ENCODE results near the gene PPP1R14C. TPM values are rescaled to one million over a fixed set of nuclear protein-coding genes. Genes with fewer than 3 reads are reported as not detected.

Gene PPP1R14C
- total and polyA plus RNA-seq, 4 donors = 0.18 to 2.8 (median 0.48) TPM

- 87 to 90% methylated on average over 9 of the region's 9 CpGs for WGBS, 2 donors
- Histone ChIP-seq H3K4me1 (ENCODE audit: control insufficient read depth in 1 of 2, insufficient read depth in 2 of 2, low read length in 2 of 2) (no peaks in the 10 kb centered on the region), H3K9me3 (ENCODE audit: control insufficient read depth, low read length) (no peaks in the 10 kb centered on the region), H3K4me3 (ENCODE audit: low read length in 2 of 2) (no peak overlapping the region), H3K27ac (ENCODE audit: low read depth in 1 of 2, low read length in 2 of 2) (no peak overlapping the region), H3K36me3 (ENCODE audit: control insufficient read depth in 1 of 2, insufficient read depth in 2 of 2, low read length in 1 of 2) (no peaks in the 10 kb centered on the region), H3K27me3 (ENCODE audit: control insufficient read depth in 1 of 2, insufficient read depth in 2 of 2, low read length in 1 of 2) (no peaks in the 10 kb centered on the region)
- intact Hi-C loops (cut with DNase I) = no loop called here
- ATAC-seq (ENCODE audit: low FRiP score) (no peak), DNase-seq (no peak)
Observed at GRCh38 chr6:150270330-150271052, 127.6 kb downstream of the PPP1R14C start.

GRCh38 chr6:150271172-150271500 lies 128.3 kb downstream of the PPP1R14C start:
- no peaks in the 10 kb centered on the region for H3K9me3 ChIP-seq (ENCODE audit: control insufficient read depth, low read length)
- H3K27me3 ChIP-seq (ENCODE audit: control insufficient read depth in 1 of 2, insufficient read depth in 2 of 2, low read length in 1 of 2) = no peaks in the 10 kb centered on the region
- H3K4me3 ChIP-seq (ENCODE audit: low read length in 2 of 2) = no peak overlapping the region
- H3K36me3 ChIP-seq (ENCODE audit: control insufficient read depth in 1 of 2, insufficient read depth in 2 of 2, low read length in 1 of 2) = no peaks in the 10 kb centered on the region
- intact Hi-C loops (cut with DNase I) = no loop called here
- H3K4me1 ChIP-seq (ENCODE audit: control insufficient read depth in 1 of 2, insufficient read depth in 2 of 2, low read length in 2 of 2) = no peaks in the 10 kb centered on the region
- ATAC-seq (ENCODE audit: low FRiP score) = no peak
- DNase-seq = no peak
- no peak overlapping the region for H3K27ac ChIP-seq (ENCODE audit: low read depth in 1 of 2, low read length in 2 of 2)
- 99 to 100% methylated on average over 1 of the region's 1 CpG for WGBS, 2 donors

GRCh38 chr6:150271501-150272263 lies 128.8 kb downstream of the PPP1R14C start:
- Histone ChIP-seq H3K36me3 (ENCODE audit: control insufficient read depth in 1 of 2, insufficient read depth in 2 of 2, low read length in 1 of 2) (no peaks in the 10 kb centered on the region), H3K4me1 (ENCODE audit: control insufficient read depth in 1 of 2, insufficient read depth in 2 of 2, low read length in 2 of 2) (no peaks in the 10 kb centered on the region), H3K4me3 (ENCODE audit: low read length in 2 of 2) (no peak overlapping the region), H3K27ac (ENCODE audit: low read depth in 1 of 2, low read length in 2 of 2) (no peak overlapping the region), H3K9me3 (ENCODE audit: control insufficient read depth, low read length) (no peaks in the 10 kb centered on the region), H3K27me3 (ENCODE audit: control insufficient read depth in 1 of 2, insufficient read depth in 2 of 2, low read length in 1 of 2) (no peaks in the 10 kb centered on the region)
- DNase-seq = no peak
- intact Hi-C loops (cut with DNase I) = no loop called here
- 80 to 81% methylated on average over 6 of the region's 6 CpGs for WGBS, 2 donors
- no peak for ATAC-seq (ENCODE audit: low FRiP score)

GRCh38 chr6:150272264-150272975 lies 129.6 kb downstream of the PPP1R14C start:
- no peaks in the 10 kb centered on the region for H3K4me1 ChIP-seq (ENCODE audit: control insufficient read depth in 1 of 2, insufficient read depth in 2 of 2, low read length in 2 of 2)
- no peak for DNase-seq
- ATAC-seq (ENCODE audit: low FRiP score) = no peak
- intact Hi-C loops (cut with DNase I) = no loop called here
- H3K27ac ChIP-seq (ENCODE audit: low read depth in 1 of 2, low read length in 2 of 2) = no peak overlapping the region
- no peaks in the 10 kb centered on the region for H3K9me3 ChIP-seq (ENCODE audit: control insufficient read depth, low read length)
- H3K27me3 ChIP-seq (ENCODE audit: control insufficient read depth in 1 of 2, insufficient read depth in 2 of 2, low read length in 1 of 2) = no peaks in the 10 kb centered on the region
- WGBS, 2 donors = 85 to 90% methylated on average over 7 of the region's 7 CpGs
- no peaks in the 10 kb centered on the region for H3K36me3 ChIP-seq (ENCODE audit: control insufficient read depth in 1 of 2, insufficient read depth in 2 of 2, low read length in 1 of 2)
- H3K4me3 ChIP-seq (ENCODE audit: low read length in 2 of 2) = no peak overlapping the region

GRCh38 chr6:150272976-150273315 lies 130.1 kb downstream of the PPP1R14C start:
- intact Hi-C loops (cut with DNase I) = no loop called here
- no peaks in the 10 kb centered on the region for H3K36me3 ChIP-seq (ENCODE audit: control insufficient read depth in 1 of 2, insufficient read depth in 2 of 2, low read length in 1 of 2)
- H3K27me3 ChIP-seq (ENCODE audit: control insufficient read depth in 1 of 2, insufficient read depth in 2 of 2, low read length in 1 of 2) = no peaks in the 10 kb centered on the region
- 95 to 98% methylated on average over 2 of the region's 2 CpGs for WGBS, 2 donors
- H3K4me3 ChIP-seq (ENCODE audit: low read length in 2 of 2) = no peak overlapping the region
- H3K9me3 ChIP-seq (ENCODE audit: control insufficient read depth, low read length) = no peaks in the 10 kb centered on the region
- no peak overlapping the region for H3K27ac ChIP-seq (ENCODE audit: low read depth in 1 of 2, low read length in 2 of 2)
- no peak for DNase-seq
- ATAC-seq (ENCODE audit: low FRiP score) = no peak
- H3K4me1 ChIP-seq (ENCODE audit: control insufficient read depth in 1 of 2, insufficient read depth in 2 of 2, low read length in 2 of 2) = no peaks in the 10 kb centered on the region

- WGBS, 2 donors = 90 to 93% methylated on average over 15 of the region's 15 CpGs
- ATAC-seq (ENCODE audit: low FRiP score) (no peak), DNase-seq (no peak)
- H3K4me3 ChIP-seq (ENCODE audit: low read length in 2 of 2) = no peak overlapping the region
- no peaks in the 10 kb centered on the region for H3K4me1 ChIP-seq (ENCODE audit: control insufficient read depth in 1 of 2, insufficient read depth in 2 of 2, low read length in 2 of 2)
- intact Hi-C loops (cut with DNase I) = no loop called here
- H3K27ac ChIP-seq (ENCODE audit: low read depth in 1 of 2, low read length in 2 of 2) = no peak overlapping the region
- no peaks in the 10 kb centered on the region for H3K9me3 ChIP-seq (ENCODE audit: control insufficient read depth, low read length)
- H3K36me3 ChIP-seq (ENCODE audit: control insufficient read depth in 1 of 2, insufficient read depth in 2 of 2, low read length in 1 of 2) = no peaks in the 10 kb centered on the region
- H3K27me3 ChIP-seq (ENCODE audit: control insufficient read depth in 1 of 2, insufficient read depth in 2 of 2, low read length in 1 of 2) = no peaks in the 10 kb centered on the region
Observed at GRCh38 chr6:150273457-150274309, 130.8 kb downstream of the PPP1R14C start.

- no peak overlapping the region for H3K27ac ChIP-seq (ENCODE audit: low read depth in 1 of 2, low read length in 2 of 2)
- no peak for DNase-seq
- no peak overlapping the region for H3K4me3 ChIP-seq (ENCODE audit: low read length in 2 of 2)
- no peaks in the 10 kb centered on the region for H3K36me3 ChIP-seq (ENCODE audit: control insufficient read depth in 1 of 2, insufficient read depth in 2 of 2, low read length in 1 of 2)
- intact Hi-C loops (cut with DNase I) = no loop called here
- H3K4me1 ChIP-seq (ENCODE audit: control insufficient read depth in 1 of 2, insufficient read depth in 2 of 2, low read length in 2 of 2) = no peaks in the 10 kb centered on the region
- WGBS, 2 donors = 78 to 86% methylated on average over 5 to 6 of the region's 6 CpGs
- no peaks in the 10 kb centered on the region for H3K27me3 ChIP-seq (ENCODE audit: control insufficient read depth in 1 of 2, insufficient read depth in 2 of 2, low read length in 1 of 2)
- no peaks in the 10 kb centered on the region for H3K9me3 ChIP-seq (ENCODE audit: control insufficient read depth, low read length)
- no peak for ATAC-seq (ENCODE audit: low FRiP score)
Observed at GRCh38 chr6:150275489-150275888, 132.6 kb downstream of the PPP1R14C start.

GRCh38 chr6:150276168-150276936 lies 133.5 kb downstream of the PPP1R14C start:
- H3K27me3 ChIP-seq (ENCODE audit: control insufficient read depth in 1 of 2, insufficient read depth in 2 of 2, low read length in 1 of 2) = no peaks in the 10 kb centered on the region

More at GRCh38 chr6:150276168-150276936, 133.5 kb downstream of the PPP1R14C start:
- Histone ChIP-seq H3K27ac (ENCODE audit: low read depth in 1 of 2, low read length in 2 of 2) (no peak overlapping the region), H3K9me3 (ENCODE audit: control insufficient read depth, low read length) (no peaks in the 10 kb centered on the region), H3K36me3 (ENCODE audit: control insufficient read depth in 1 of 2, insufficient read depth in 2 of 2, low read length in 1 of 2) (no peaks in the 10 kb centered on the region), H3K4me1 (ENCODE audit: control insufficient read depth in 1 of 2, insufficient read depth in 2 of 2, low read length in 2 of 2) (no peaks in the 10 kb centered on the region), H3K4me3 (ENCODE audit: low read length in 2 of 2) (no peak overlapping the region)
- DNase-seq (no peak), ATAC-seq (ENCODE audit: low FRiP score) (no peak)
- 73 to 82% methylated on average over 8 of the region's 8 CpGs for WGBS, 2 donors
- intact Hi-C loops (cut with DNase I) = no loop called here
